ENCODE data around the gene ARL8A. TPM values are rescaled to one million over a fixed set of nuclear protein-coding genes. Genes with fewer than 3 reads are reported as not detected.
A peak's percentile ranks its signal among the peaks of the same experiment; 100 is the strongest.

The ARL8A gene
- total RNA-seq, 4 donors from 2014 or later, result 21.2 to 31.3 (median 23.1) TPM

- DNase-seq, result no peak
- Histone ChIP-seq H3K4me3 (peak overlapping the region in 2 of 4 donors; percentile 7 to 32), H3K9me3 (no peaks in the 10 kb centered on the region), H3K27ac (peak overlapping the region; percentile 82 to 97 (median 92)), H3K4me1 (peaks cover 37 to 68% (median 50%) of the 10 kb centered on the region in 3 donors), H3K36me3 (peaks cover 10 to 52% (median 20%) of the 10 kb centered on the region in 3 donors), H3K27me3 (no peaks in the 10 kb centered on the region)
- no peak for TF ChIP-seq POLR2A (IDR thresholded peaks at IDR 0.05)
- TF ChIP-seq, protein P1, sequence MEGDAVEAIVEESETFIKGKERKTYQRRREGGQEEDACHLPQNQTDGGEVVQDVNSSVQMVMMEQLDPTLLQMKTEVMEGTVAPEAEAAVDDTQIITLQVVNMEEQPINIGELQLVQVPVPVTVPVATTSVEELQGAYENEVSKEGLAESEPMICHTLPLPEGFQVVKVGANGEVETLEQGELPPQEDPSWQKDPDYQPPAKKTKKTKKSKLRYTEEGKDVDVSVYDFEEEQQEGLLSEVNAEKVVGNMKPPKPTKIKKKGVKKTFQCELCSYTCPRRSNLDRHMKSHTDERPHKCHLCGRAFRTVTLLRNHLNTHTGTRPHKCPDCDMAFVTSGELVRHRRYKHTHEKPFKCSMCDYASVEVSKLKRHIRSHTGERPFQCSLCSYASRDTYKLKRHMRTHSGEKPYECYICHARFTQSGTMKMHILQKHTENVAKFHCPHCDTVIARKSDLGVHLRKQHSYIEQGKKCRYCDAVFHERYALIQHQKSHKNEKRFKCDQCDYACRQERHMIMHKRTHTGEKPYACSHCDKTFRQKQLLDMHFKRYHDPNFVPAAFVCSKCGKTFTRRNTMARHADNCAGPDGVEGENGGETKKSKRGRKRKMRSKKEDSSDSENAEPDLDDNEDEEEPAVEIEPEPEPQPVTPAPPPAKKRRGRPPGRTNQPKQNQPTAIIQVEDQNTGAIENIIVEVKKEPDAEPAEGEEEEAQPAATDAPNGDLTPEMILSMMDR (IDR thresholded peaks at IDR 0.05), result no peak
- intact Hi-C loops (cut with DNase I), result no loop called here
- WGBS, 2 donors, result 31 to 37% methylated on average over 2 to 4 of the region's 12 CpGs
These were observed 12.3 kb downstream of the ARL8A start for GRCh38 chr1:202131956-202132821.

- no peak for TF ChIP-seq POLR2A (IDR thresholded peaks at IDR 0.05)
- TF ChIP-seq, protein P1 (IDR thresholded peaks at IDR 0.05), result no peak
- Histone ChIP-seq H3K27ac (peak overlapping the region; percentile 82 to 97 (median 92)), H3K36me3 (peaks cover 10 to 39% (median 18%) of the 10 kb centered on the region in 3 donors), H3K27me3 (no peaks in the 10 kb centered on the region), H3K4me3 (no peak overlapping the region), H3K4me1 (peaks cover 37 to 68% (median 50%) of the 10 kb centered on the region in 3 donors), H3K9me3 (no peaks in the 10 kb centered on the region)
- intact Hi-C loops (cut with DNase I), result no loop called here
- 64 to 67% methylated on average over 3 to 7 of the region's 9 CpGs for WGBS, 2 donors
- DNase-seq, result no peak
These were observed 13.6 kb downstream of the ARL8A start for GRCh38 chr1:202130816-202131522.

GRCh38 chr1:202130297-202130721 lies 14.2 kb downstream of the ARL8A start:
- WGBS, 2 donors, result 11 to 25% methylated on average over 6 to 7 of the region's 11 CpGs
- Histone ChIP-seq H3K4me3 (no peak overlapping the region), H3K9me3 (no peaks in the 10 kb centered on the region), H3K27ac (peak overlapping the region in 3 of 4 donors; percentile 91 to 97 (median 94)), H3K27me3 (no peaks in the 10 kb centered on the region), H3K36me3 (peaks cover 10 to 33% (median 12%) of the 10 kb centered on the region in 3 donors), H3K4me1 (peaks cover 37 to 68% (median 50%) of the 10 kb centered on the region in 3 donors)
- no peak for DNase-seq
- no peak for TF ChIP-seq POLR2A (IDR thresholded peaks at IDR 0.05)
- TF ChIP-seq, protein P1 (IDR thresholded peaks at IDR 0.05), result no peak
- intact Hi-C loops (cut with DNase I), result no loop called here

- Histone ChIP-seq H3K4me1 (peaks cover 37 to 63% (median 46%) of the 10 kb centered on the region in 3 donors), H3K9me3 (no peaks in the 10 kb centered on the region), H3K27me3 (no peaks in the 10 kb centered on the region), H3K36me3 (peaks cover 10 to 26% (median 12%) of the 10 kb centered on the region in 3 donors), H3K27ac (peak overlapping the region in 3 of 4 donors; percentile 2 to 91 (median 11)), H3K4me3 (no peak overlapping the region)
- DNase-seq, result no peak
- no peak for TF ChIP-seq POLR2A (IDR thresholded peaks at IDR 0.05)
- TF ChIP-seq, protein P1 (IDR thresholded peaks at IDR 0.05), result no peak
- intact Hi-C loops (cut with DNase I), result loop anchor here (10.0 kb wide), 1 partner anchor 235 kb away; no protein-coding TSS in a partner anchor
- WGBS, 2 donors, result 36 to 45% methylated on average over 3 of the region's 8 CpGs
These were observed 14.9 kb downstream of the ARL8A start for GRCh38 chr1:202129453-202130296.

Measured in esophagus squamous epithelium (tissue), 5 donors.